HepG2 (cell line): Measurements from ENCODE around the gene ABHD1. TPM values are rescaled to one million over a fixed set of nuclear protein-coding genes. Genes with fewer than 3 reads are reported as not detected.
A peak's percentile ranks its signal among the peaks of the same experiment; 100 is the strongest.

ENCODE experiments used
- AHDC1 ChIP-seq: sonication (generic); formaldehyde crosslinking; IDR thresholded peaks from 2 replicates; pipeline ENCODE4 v1.5.1; 2020; ENCODE audit warnings: mild to moderate bottlenecking, missing genetic modification reagents, borderline replicate concordance
- NFIB ChIP-seq: sonication (generic); formaldehyde crosslinking; IDR thresholded peaks from 2 replicates; pipeline ENCODE4 v1.9.0; 2021; ENCODE audit warnings: missing genetic modification reagents, mild to moderate bottlenecking, borderline replicate concordance
- polyA plus RNA-seq, 8 experiments: library from polyadenylated mRNA; depleted of rRNA in 3 of 8; stranded (reverse) in 7 of 8; unstranded in 1 of 8; fragments of >200 nt; fragmentation: Illumina TruSeq in 4 of 8; extraction: Trizol in 4 of 8; gene quantifications; 2 replicates each; pipeline versions ENCODE4 v1.2.1 to v1.2.3, GENCODE V29; 2011 to 2016; ENCODE audit warnings: low read depth in 4 of 8, missing spikeins in 1 of 8, mixed read lengths in 1 of 8; ENCODE audit not compliant: insufficient read depth in 1 of 8
- total RNA-seq, 5 experiments: library from RNA; depleted of rRNA; stranded (reverse); fragments of >200 nt; fragmentation: Illumina TruSeq; extraction: Trizol; gene quantifications; 2 replicates each; pipeline ENCODE4 v1.2.3, GENCODE V29; 2016; ENCODE audit warnings: low read depth in 1 of 5
- TF ChIP-seq, protein P1 (sequence below): sonication (generic); formaldehyde crosslinking; IDR thresholded peaks from 2 replicates; pipeline ENCODE4 v1.4.0; 2020; ENCODE audit warnings: low read depth, mild to moderate bottlenecking, missing genetic modification reagents
- TF ChIP-seq, protein P2 (sequence below): IDR thresholded peaks from 2 replicates; pipeline ENCODE4 v1.4.0; 2020; ENCODE audit warnings: mild to moderate bottlenecking, missing genetic modification reagents
- TF ChIP-seq, protein P3 (sequence below), 2 experiments: fragments of 450-650 bp in 1 of 2; sonication (generic) in 1 of 2; formaldehyde crosslinking in 1 of 2; IDR thresholded peaks; 2 replicates each; pipeline versions ENCODE4 v1.6.1 to v1.8.0; 2016 to 2022; ENCODE audit warnings: antibody characterized with exemption in 1 of 2, mild to moderate bottlenecking in 1 of 2, missing genetic modification reagents in 1 of 2

ABHD1 gene
- total and polyA plus RNA-seq, 2 of the 13 experiments (the other 11 are each of a cell fraction or from before 2014, with no cell fraction given) = 0.04 to 0.81 TPM

DNA sequence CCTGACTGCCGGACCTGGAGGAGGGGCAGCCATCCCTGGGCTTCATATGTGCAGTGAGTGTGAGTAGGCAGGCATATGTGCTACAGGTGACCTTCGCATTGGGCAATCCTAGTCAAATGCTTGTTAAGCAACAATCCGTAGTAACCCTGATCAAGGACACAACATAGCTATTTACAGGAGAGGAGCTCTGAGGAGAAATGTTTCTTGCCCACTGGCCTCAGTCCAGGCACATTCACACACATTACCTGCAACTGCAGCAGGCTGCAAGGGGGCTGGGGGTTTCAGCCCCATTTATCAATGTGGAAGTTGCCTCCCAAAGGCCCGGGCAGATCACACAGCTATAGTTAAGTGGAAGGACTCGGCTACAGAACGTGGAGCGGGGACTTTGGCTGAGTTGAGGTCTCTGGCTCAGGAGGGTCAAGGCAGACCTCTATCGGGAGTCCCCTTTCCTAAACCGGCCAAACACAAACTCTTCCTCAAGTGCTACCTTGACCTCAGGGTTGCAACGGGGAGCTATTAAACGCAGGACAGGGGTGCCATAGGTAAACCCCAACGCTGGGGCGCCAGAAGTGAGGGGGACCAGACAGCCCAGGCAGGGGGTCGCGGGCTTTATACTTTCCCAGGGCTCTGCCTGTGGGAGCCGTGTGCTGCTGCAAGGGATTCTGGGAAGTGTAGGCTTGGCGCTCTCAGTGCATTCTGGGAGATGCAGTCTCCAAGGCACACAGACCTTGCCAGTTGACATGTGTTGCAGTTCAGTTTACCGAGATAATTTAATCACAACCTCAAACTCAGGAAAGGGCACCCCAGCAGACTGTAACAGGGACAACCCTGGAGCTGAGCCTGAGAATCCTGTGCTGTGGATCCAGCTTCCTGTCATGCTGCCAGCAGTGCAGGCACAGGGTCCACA is 27.6 kb upstream of the ABHD1 start (continued):
- TF ChIP-seq AHDC1 (CRISPR knock-in tag) = peak; percentile 85; the same call in 1 of the 2 replicates
- TF ChIP-seq, protein P1, sequence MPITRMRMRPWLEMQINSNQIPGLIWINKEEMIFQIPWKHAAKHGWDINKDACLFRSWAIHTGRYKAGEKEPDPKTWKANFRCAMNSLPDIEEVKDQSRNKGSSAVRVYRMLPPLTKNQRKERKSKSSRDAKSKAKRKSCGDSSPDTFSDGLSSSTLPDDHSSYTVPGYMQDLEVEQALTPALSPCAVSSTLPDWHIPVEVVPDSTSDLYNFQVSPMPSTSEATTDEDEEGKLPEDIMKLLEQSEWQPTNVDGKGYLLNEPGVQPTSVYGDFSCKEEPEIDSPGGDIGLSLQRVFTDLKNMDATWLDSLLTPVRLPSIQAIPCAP = no peak
- TF ChIP-seq, protein P2, sequence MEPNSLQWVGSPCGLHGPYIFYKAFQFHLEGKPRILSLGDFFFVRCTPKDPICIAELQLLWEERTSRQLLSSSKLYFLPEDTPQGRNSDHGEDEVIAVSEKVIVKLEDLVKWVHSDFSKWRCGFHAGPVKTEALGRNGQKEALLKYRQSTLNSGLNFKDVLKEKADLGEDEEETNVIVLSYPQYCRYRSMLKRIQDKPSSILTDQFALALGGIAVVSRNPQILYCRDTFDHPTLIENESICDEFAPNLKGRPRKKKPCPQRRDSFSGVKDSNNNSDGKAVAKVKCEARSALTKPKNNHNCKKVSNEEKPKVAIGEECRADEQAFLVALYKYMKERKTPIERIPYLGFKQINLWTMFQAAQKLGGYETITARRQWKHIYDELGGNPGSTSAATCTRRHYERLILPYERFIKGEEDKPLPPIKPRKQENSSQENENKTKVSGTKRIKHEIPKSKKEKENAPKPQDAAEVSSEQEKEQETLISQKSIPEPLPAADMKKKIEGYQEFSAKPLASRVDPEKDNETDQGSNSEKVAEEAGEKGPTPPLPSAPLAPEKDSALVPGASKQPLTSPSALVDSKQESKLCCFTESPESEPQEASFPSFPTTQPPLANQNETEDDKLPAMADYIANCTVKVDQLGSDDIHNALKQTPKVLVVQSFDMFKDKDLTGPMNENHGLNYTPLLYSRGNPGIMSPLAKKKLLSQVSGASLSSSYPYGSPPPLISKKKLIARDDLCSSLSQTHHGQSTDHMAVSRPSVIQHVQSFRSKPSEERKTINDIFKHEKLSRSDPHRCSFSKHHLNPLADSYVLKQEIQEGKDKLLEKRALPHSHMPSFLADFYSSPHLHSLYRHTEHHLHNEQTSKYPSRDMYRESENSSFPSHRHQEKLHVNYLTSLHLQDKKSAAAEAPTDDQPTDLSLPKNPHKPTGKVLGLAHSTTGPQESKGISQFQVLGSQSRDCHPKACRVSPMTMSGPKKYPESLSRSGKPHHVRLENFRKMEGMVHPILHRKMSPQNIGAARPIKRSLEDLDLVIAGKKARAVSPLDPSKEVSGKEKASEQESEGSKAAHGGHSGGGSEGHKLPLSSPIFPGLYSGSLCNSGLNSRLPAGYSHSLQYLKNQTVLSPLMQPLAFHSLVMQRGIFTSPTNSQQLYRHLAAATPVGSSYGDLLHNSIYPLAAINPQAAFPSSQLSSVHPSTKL (CRISPR knock-in tag) = peak; percentile 96
- TF ChIP-seq, protein P3, sequence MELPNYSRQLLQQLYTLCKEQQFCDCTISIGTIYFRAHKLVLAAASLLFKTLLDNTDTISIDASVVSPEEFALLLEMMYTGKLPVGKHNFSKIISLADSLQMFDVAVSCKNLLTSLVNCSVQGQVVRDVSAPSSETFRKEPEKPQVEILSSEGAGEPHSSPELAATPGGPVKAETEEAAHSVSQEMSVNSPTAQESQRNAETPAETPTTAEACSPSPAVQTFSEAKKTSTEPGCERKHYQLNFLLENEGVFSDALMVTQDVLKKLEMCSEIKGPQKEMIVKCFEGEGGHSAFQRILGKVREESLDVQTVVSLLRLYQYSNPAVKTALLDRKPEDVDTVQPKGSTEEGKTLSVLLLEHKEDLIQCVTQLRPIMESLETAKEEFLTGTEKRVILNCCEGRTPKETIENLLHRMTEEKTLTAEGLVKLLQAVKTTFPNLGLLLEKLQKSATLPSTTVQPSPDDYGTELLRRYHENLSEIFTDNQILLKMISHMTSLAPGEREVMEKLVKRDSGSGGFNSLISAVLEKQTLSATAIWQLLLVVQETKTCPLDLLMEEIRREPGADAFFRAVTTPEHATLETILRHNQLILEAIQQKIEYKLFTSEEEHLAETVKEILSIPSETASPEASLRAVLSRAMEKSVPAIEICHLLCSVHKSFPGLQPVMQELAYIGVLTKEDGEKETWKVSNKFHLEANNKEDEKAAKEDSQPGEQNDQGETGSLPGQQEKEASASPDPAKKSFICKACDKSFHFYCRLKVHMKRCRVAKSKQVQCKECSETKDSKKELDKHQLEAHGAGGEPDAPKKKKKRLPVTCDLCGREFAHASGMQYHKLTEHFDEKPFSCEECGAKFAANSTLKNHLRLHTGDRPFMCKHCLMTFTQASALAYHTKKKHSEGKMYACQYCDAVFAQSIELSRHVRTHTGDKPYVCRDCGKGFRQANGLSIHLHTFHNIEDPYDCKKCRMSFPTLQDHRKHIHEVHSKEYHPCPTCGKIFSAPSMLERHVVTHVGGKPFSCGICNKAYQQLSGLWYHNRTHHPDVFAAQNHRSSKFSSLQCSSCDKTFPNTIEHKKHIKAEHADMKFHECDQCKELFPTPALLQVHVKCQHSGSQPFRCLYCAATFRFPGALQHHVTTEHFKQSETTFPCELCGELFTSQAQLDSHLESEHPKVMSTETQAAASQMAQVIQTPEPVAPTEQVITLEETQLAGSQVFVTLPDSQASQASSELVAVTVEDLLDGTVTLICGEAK (IDR thresholded peaks at IDR 0.05) = no peak
- TF ChIP-seq, protein P3 (CRISPR knock-in tag; IDR thresholded peaks at IDR 0.05) = peak; percentile 73; the same call in 1 of the 2 replicates
- no peak for TF ChIP-seq NFIB (CRISPR knock-in tag)
